HepG2 (cell line): ENCODE results near the gene UCN2. TPM values are rescaled to one million over a fixed set of nuclear protein-coding genes. Genes with fewer than 3 reads are reported as not detected.

Source experiments
- ATRX ChIP-seq: sonication (generic); formaldehyde crosslinking; IDR thresholded peaks from 2 replicates; pipeline ENCODE4 v1.4.0; 2020; ENCODE audit warnings: missing genetic modification reagents, borderline replicate concordance
- BCL3 ChIP-seq: sonication (generic); formaldehyde crosslinking; IDR thresholded peaks from 2 replicates; pipeline ENCODE4 v1.5.1; 2020; ENCODE audit warnings: mild to moderate bottlenecking, missing genetic modification reagents, moderate library complexity
- ETV5 ChIP-seq: IDR thresholded peaks from 2 replicates; pipeline ENCODE4 v1.6.1; 2018; ENCODE audit warnings: missing biosample characterization, missing genetic modification reagents, inconsistent platforms, borderline replicate concordance
- HCFC1 ChIP-seq: fragments of 150-350 bp; IDR thresholded peaks from 2 replicates; pipeline ENCODE4 v1.6.1; 2014; ENCODE audit warnings: low read depth, low read length
- IKZF1 ChIP-seq: fragments of 450-650 bp; IDR thresholded peaks from 2 replicates; pipeline ENCODE4 v1.7.1; 2016
- KDM6A ChIP-seq: IDR thresholded peaks from 2 replicates; pipeline ENCODE4 v1.6.1; 2016; ENCODE audit warnings: low read depth
- MAX ChIP-seq: IDR thresholded peaks from 2 replicates; pipeline ENCODE4 v1.6.1; 2012; ENCODE audit warnings: inconsistent platforms
- MED8 ChIP-seq: sonication (generic); formaldehyde crosslinking; IDR thresholded peaks from 2 replicates; pipeline ENCODE4 v1.8.1; 2023; ENCODE audit warnings: mild to moderate bottlenecking, missing genetic modification reagents; ENCODE audit not compliant: insufficient replicate concordance
- NFE2L1 ChIP-seq: sonication (generic); formaldehyde crosslinking; IDR thresholded peaks from 2 replicates; pipeline ENCODE4 v1.4.0; 2020; ENCODE audit warnings: missing genetic modification reagents, mild to moderate bottlenecking, borderline replicate concordance
- POLR2A ChIP-seq, 2 experiments: IDR thresholded peaks; 2 replicates each; pipeline ENCODE4 v1.6.1; 2011; ENCODE audit warnings: low read depth in 2 of 2, low read length in 2 of 2, mild to moderate bottlenecking in 1 of 2, moderate library complexity in 1 of 2; ENCODE audit not compliant: insufficient read depth in 1 of 2
- RELA ChIP-seq: sonication (generic); formaldehyde crosslinking; IDR thresholded peaks from 2 replicates; pipeline ENCODE4 v1.4.0; 2020; ENCODE audit warnings: missing genetic modification reagents
- RFXAP ChIP-seq: sonication (generic); formaldehyde crosslinking; IDR thresholded peaks from 2 replicates; pipeline ENCODE4 v1.4.0; 2020; ENCODE audit warnings: missing genetic modification reagents, borderline replicate concordance
- RORA ChIP-seq: sonication (generic); formaldehyde crosslinking; IDR thresholded peaks from 2 replicates; pipeline ENCODE4 v1.5.0; 2020; ENCODE audit warnings: mild to moderate bottlenecking, missing genetic modification reagents, moderate library complexity
- SALL1 ChIP-seq: sonication (generic); formaldehyde crosslinking; IDR thresholded peaks from 2 replicates; pipeline ENCODE4 v1.8.0; 2022; ENCODE audit warnings: mild to moderate bottlenecking, missing genetic modification reagents
- TSC22D2 ChIP-seq: sonication (generic); formaldehyde crosslinking; IDR thresholded peaks from 2 replicates; pipeline ENCODE4 v1.5.1; 2020; ENCODE audit warnings: missing genetic modification reagents, mild to moderate bottlenecking, borderline replicate concordance
- ZFP62 ChIP-seq: sonication (generic); formaldehyde crosslinking; IDR thresholded peaks from 2 replicates; pipeline ENCODE4 v1.4.0; 2020; ENCODE audit warnings: missing genetic modification reagents
- ZIK1 ChIP-seq: sonication (generic); formaldehyde crosslinking; IDR thresholded peaks from 2 replicates; pipeline ENCODE4 v1.5.0; 2020; ENCODE audit warnings: mild to moderate bottlenecking, low read depth, missing genetic modification reagents, borderline replicate concordance
- ZNF256 ChIP-seq: sonication (generic); formaldehyde crosslinking; conservative IDR thresholded peaks from 2 replicates; pipeline ENCODE4 v1.4.0; 2020; ENCODE audit warnings: missing genetic modification reagents
- ZNF275 ChIP-seq: sonication (generic); formaldehyde crosslinking; IDR thresholded peaks from 2 replicates; pipeline ENCODE4 v1.8.0; 2022; ENCODE audit warnings: missing genetic modification reagents, mild to moderate bottlenecking, inconsistent platforms, borderline replicate concordance
- ZNF354B ChIP-seq: sonication (generic); formaldehyde crosslinking; IDR thresholded peaks from 2 replicates; pipeline ENCODE4 v1.8.0; 2022; ENCODE audit warnings: mild to moderate bottlenecking, missing genetic modification reagents
- ZNF644 ChIP-seq: IDR thresholded peaks from 2 replicates; pipeline ENCODE4 v1.6.1; 2016; ENCODE audit warnings: low read depth
- ZNF710 ChIP-seq: sonication (generic); formaldehyde crosslinking; IDR thresholded peaks from 2 replicates; pipeline ENCODE4 v1.5.0; 2020; ENCODE audit warnings: mild to moderate bottlenecking, missing genetic modification reagents, borderline replicate concordance
- ZNF770 ChIP-seq: sonication (generic); formaldehyde crosslinking; IDR thresholded peaks from 2 replicates; pipeline ENCODE4 v1.5.0; 2020; ENCODE audit warnings: mild to moderate bottlenecking, missing genetic modification reagents
- ZSCAN9 ChIP-seq: IDR thresholded peaks from 2 replicates; pipeline ENCODE4 v1.6.1; 2016; ENCODE audit warnings: borderline replicate concordance
- polyA plus RNA-seq, 8 experiments: library from polyadenylated mRNA; depleted of rRNA in 3 of 8; stranded (reverse) in 7 of 8; unstranded in 1 of 8; fragments of >200 nt; fragmentation: Illumina TruSeq in 4 of 8; extraction: Trizol in 4 of 8; gene quantifications; 2 replicates each; pipeline versions ENCODE4 v1.2.1 to v1.2.3, GENCODE V29; 2011 to 2016; ENCODE audit warnings: low read depth in 4 of 8, missing spikeins in 1 of 8, mixed read lengths in 1 of 8; ENCODE audit not compliant: insufficient read depth in 1 of 8
- total RNA-seq, 5 experiments: library from RNA; depleted of rRNA; stranded (reverse); fragments of >200 nt; fragmentation: Illumina TruSeq; extraction: Trizol; gene quantifications; 2 replicates each; pipeline ENCODE4 v1.2.3, GENCODE V29; 2016; ENCODE audit warnings: low read depth in 1 of 5

Gene UCN2
- total and polyA plus RNA-seq, 2 of the 13 experiments (the other 11 are each of a cell fraction or from before 2014, with no cell fraction given): 0.07 to 1.5 TPM

- TF ChIP-seq ZNF275: no peak
- peak in 1 of 2 experiments; percentile 28; a peak in 2 of 4 replicates for TF ChIP-seq POLR2A (IDR thresholded peaks at IDR 0.05; ENCODE audit: insufficient read depth in 1 of 2, low read depth in 2 of 2, low read length in 2 of 2)
- no peak for TF ChIP-seq ZNF644 (CRISPR knock-in tag)
- TF ChIP-seq ZNF770 (CRISPR knock-in tag): no peak
- no peak for TF ChIP-seq ZNF256 (CRISPR knock-in tag)
- TF ChIP-seq MED8 (CRISPR knock-in tag): no peak
- TF ChIP-seq RELA: 0 out of 2 replicates have a peak, but pooled peaks have one; percentile 45
- peak; percentile 89 for TF ChIP-seq ZSCAN9 (CRISPR knock-in tag)
- TF ChIP-seq IKZF1: no peak
- TF ChIP-seq ZNF354B (CRISPR knock-in tag): no peak
- no peak for TF ChIP-seq RORA (CRISPR knock-in tag)
- peak; percentile 67; the same call in 1 of the 2 replicates for TF ChIP-seq TSC22D2 (CRISPR knock-in tag)
- TF ChIP-seq ATRX (CRISPR knock-in tag): no peak
- peak; percentile 88 for TF ChIP-seq MAX
- peak; percentile 68; the same call in 1 of the 2 replicates for TF ChIP-seq KDM6A (CRISPR knock-in tag)
- TF ChIP-seq ETV5: peak; percentile 90; the same call in 1 of the 2 replicates
- TF ChIP-seq BCL3 (CRISPR knock-in tag): 0 out of 2 replicates have a peak, but pooled peaks have one; percentile 59
- TF ChIP-seq HCFC1: no peak
- no peak for TF ChIP-seq NFE2L1 (CRISPR knock-in tag)
- peak; percentile 85 for TF ChIP-seq SALL1 (CRISPR knock-in tag)
- TF ChIP-seq ZIK1 (CRISPR knock-in tag): 0 out of 2 replicates have a peak, but pooled peaks have one; percentile 56
- no peak for TF ChIP-seq ZFP62 (CRISPR knock-in tag)
- peak; percentile 75; the same call in 1 of the 2 replicates for TF ChIP-seq RFXAP (CRISPR knock-in tag)
- peak; percentile 13; the same call in 1 of the 2 replicates for TF ChIP-seq ZNF710
Measured at GRCh38 chr3:48556796-48557626, 6.6 kb downstream of the UCN2 start, which contains the start of gene PFKFB4 (continued).
